Adrenal gland (tissue), 12 donors: ENCODE results near the gene PTK7. TPM values are rescaled to one million over a fixed set of nuclear protein-coding genes. Genes with fewer than 3 reads are reported as not detected.

ENCODE experiments used
- DNase-seq, 7 donors: peaks; one replicate each; pipeline ENCODE4 v3.0.0-alpha.2; 2019 to 2020
- H3K27ac ChIP-seq, 5 donors: fragments of 200-600 bp; sonication (generic) in 4 of 5; 1 replicate in 3 of 5; 2 replicates in 2 of 5; pipeline versions ENCODE4 v1.5.1 to v1.8.0; 2016 to 2020; ENCODE audit warnings: mild to moderate bottlenecking in 1 of 5
- H3K27me3 ChIP-seq: fragments of 200-600 bp; 2 replicates; pipeline ENCODE4 v1.8.0; 2021
- H3K36me3 ChIP-seq, 2 donors: fragments of 200-600 bp; replicated peaks in 1 of 2; 1 replicate in 1 of 2; 2 replicates in 1 of 2; pipeline versions ENCODE4 v1.5.1 to v1.8.0; 2018 to 2022
- H3K4me1 ChIP-seq, 2 donors: fragments of 200-600 bp; replicated peaks in 1 of 2; 1 replicate in 1 of 2; 2 replicates in 1 of 2; pipeline versions ENCODE4 v1.5.1 to v1.8.0; 2018 to 2021
- H3K4me3 ChIP-seq, 4 donors: fragments of 200-600 bp; sonication (generic) in 3 of 4; one replicate each; pipeline ENCODE4 v1.5.1; 2016 to 2018
- H3K9me3 ChIP-seq, 3 donors: fragments of 200-600 bp; sonication (generic) in 1 of 3; replicated peaks in 1 of 3; 1 replicate in 2 of 3; 2 replicates in 1 of 3; pipeline versions ENCODE4 v1.5.1 to v1.8.0; 2016 to 2021
- CTCF ChIP-seq, 6 experiments: fragments of 450-650 bp in 4 of 6; fragments of 200-600 bp in 2 of 6; sonication (generic) in 1 of 6; IDR thresholded peaks; 1 replicate in 5 of 6; 2 replicates in 1 of 6; pipeline versions ENCODE4 v1.5.1 to v1.8.0; 2016 to 2021; ENCODE audit warnings: antibody characterized with exemption in 6 of 6, mild to moderate bottlenecking in 2 of 6, moderate library complexity in 1 of 6
- POLR2A ChIP-seq, 2 donors: fragments of 450-650 bp; IDR thresholded peaks; one replicate each; pipeline ENCODE4 v1.6.1; 2017; ENCODE audit warnings: antibody characterized with exemption in 2 of 2, mild to moderate bottlenecking in 2 of 2, moderate library complexity in 1 of 2
- WGBS, 4 donors: extraction: QIAGEN DNeasy Blood & Tissue Kit in 2 of 4; methylation state at CpG; one replicate each; pipeline versions ENCODE4 v1.1.5 to v1.1.7; 2013 to 2017; 5-methylcytosine and 5-hydroxymethylcytosine counted together
- intact Hi-C, 2 donors: fragments of 100-400 bp; cut with DNase I; formaldehyde crosslinking; loops; one replicate each; pipeline versions ENCODE4 v1.14.1 to v1.15.0; 2022 to 2023
- polyA plus RNA-seq, 3 donors: library from polyadenylated mRNA; stranded (reverse); fragments of 200-250 nt in 2 of 3; fragments of 350-450 nt in 1 of 3; fragmentation: Illumina TruSeq in 1 of 3; extraction: RNeasy Lipid Tissue Mini Kit (QIAGEN cat#74804) in 1 of 3; gene quantifications; one replicate each; pipeline ENCODE4 v1.2.3, GENCODE V29; 2013 to 2014
- total RNA-seq, 9 donors: library from RNA; depleted of rRNA in 4 of 9; stranded (reverse); fragments of >200 nt in 4 of 9; fragments of 120-200 nt in 1 of 9; fragmentation: NEBNext Ultra II Directional in 1 of 9; extraction: Animal tissue kit (Norgen Biotek cat#: 25700) in 1 of 9; gene quantifications; one replicate each; pipeline versions ENCODE4 v1.1.0 to v1.2.4, GENCODE V29; 2013 to 2023
- donor health status: healthy with polysubstance abuse.
- donor health status: Bipolar disorder and iron deficiency.
- donor health status: DM: yes; HTN: yes; CAD: no.
- donor health status: DM: no; HTN: no; CAD: no.
- donor health status: DM: no; HTN: no; CAD: no.
- donor health status: DM: yes; HTN: yes; CAD: no.

The PTK7 gene
- total and polyA plus RNA-seq, 12 donors: 2.8 to 16.7 (median 8.2) TPM

GRCh38 chr6:43173591-43174262 lies 97.6 kb downstream of the PTK7 start:
- Histone ChIP-seq H3K9me3 (no peaks in the 10 kb centered on the region), H3K4me1 (peaks cover 27 to 39% of the 10 kb centered on the region in 2 donors), H3K27ac (peak overlapping the region; percentile 78 to 96 (median 89)), H3K36me3 (peaks cover 0 to 40% of the 10 kb centered on the region in 2 donors), H3K27me3 (no peaks in the 10 kb centered on the region), H3K4me3 (peak overlapping the region in 1 of 4 donors; percentile 96)
- no peak for TF ChIP-seq CTCF (IDR thresholded peaks at IDR 0.05)
- TF ChIP-seq POLR2A (IDR thresholded peaks at IDR 0.05): no peak
- intact Hi-C loops: no loop called here
- peak in 4 of 7 donors; percentile 24 to 61 (median 41) for DNase-seq
- 44 to 61% (median 46%) methylated on average over 9 to 11 of the region's 11 CpGs for WGBS, 4 donors

DNA sequence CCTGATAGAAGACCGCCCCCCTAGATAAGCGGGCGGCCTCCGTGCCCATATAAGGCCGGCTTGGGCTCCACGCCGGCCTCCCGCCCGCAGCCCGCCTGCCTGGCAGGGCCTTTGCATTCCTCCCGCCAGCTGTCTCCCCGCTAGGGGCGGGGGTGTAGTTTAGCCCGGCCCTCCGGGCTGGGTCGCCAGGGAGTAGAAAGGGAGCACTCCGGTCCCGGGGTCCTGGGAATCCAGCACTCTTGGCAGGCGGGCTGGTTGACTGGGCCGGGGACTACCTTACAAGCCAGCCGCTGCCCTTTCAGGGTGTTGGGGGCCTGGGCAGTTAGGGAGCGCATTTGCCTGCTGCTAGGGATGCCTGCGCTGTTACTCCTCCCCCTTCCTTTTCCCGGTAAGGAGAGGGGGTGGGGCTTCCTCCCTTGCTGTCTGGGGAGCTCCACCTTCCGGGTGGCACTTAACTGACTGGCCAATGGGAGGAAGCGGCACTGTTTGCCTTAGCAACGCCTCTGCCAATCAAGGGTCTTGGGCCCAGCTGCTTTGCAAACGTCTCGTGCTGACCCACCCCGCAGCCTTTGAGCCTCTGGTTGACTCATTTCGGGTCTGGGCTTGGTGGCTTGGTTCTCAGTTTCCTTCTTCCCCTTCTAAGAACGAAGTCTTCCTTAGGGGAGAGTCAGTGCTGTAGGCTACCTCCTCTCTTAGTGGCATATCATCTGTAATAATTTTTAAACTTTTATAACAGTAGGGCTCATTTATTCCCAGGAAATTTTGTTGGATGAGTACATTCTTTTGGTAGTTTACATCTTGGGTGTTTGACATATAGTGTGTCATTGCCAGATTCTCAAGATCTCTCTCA lies 98.4 kb downstream of the PTK7 start:
- H3K4me1 ChIP-seq: peaks cover 27 to 39% of the 10 kb centered on the region in 2 donors
- 1 to 2% (median 1%) methylated on average over 8 to 32 of the region's 32 CpGs for WGBS, 4 donors
- peak overlapping the region in 2 of 4 donors; percentile 17 to 50 for H3K4me3 ChIP-seq
- peaks cover 0 to 48% of the 10 kb centered on the region in 2 donors for H3K36me3 ChIP-seq
- peak; percentile 97 to 100 (median 99) for DNase-seq
- peak in 1 of 2 donors; percentile 68 for TF ChIP-seq POLR2A (IDR thresholded peaks at IDR 0.05)
- TF ChIP-seq CTCF (IDR thresholded peaks at IDR 0.05): peak in 4 of 6 experiments; percentile 25 to 44 (median 36)
- H3K9me3 ChIP-seq: no peaks in the 10 kb centered on the region
- intact Hi-C loops: no loop called here
- H3K27ac ChIP-seq: peak overlapping the region; percentile 78 to 96 (median 89)
- H3K27me3 ChIP-seq: no peaks in the 10 kb centered on the region

- Histone ChIP-seq H3K36me3 (peaks cover 0 to 53% of the 10 kb centered on the region in 2 donors), H3K4me3 (no peak overlapping the region), H3K9me3 (no peaks in the 10 kb centered on the region), H3K4me1 (peaks cover 23 to 33% of the 10 kb centered on the region in 2 donors), H3K27ac (peak overlapping the region in 2 of 5 donors; percentile 94 to 96), H3K27me3 (no peaks in the 10 kb centered on the region)
- TF ChIP-seq POLR2A (IDR thresholded peaks at IDR 0.05) (no peak), CTCF (IDR thresholded peaks at IDR 0.05) (no peak)
- whole genome bisulfite sequencing, 4 donors: 80 to 89% (median 87%) methylated on average over 4 to 11 of the region's 11 CpGs
- intact Hi-C loops: no loop called here
- DNase-seq: peak in 1 of 7 donors; percentile 30
Measured at GRCh38 chr6:43175676-43176422, 99.7 kb downstream of the PTK7 start.

- no peak for DNase-seq
- H3K27ac ChIP-seq: peak overlapping the region in 1 of 5 donors; percentile 96
- peaks cover 24 to 36% of the 10 kb centered on the region in 2 donors for H3K4me1 ChIP-seq
Measured at GRCh38 chr6:43176423-43176786, 100.3 kb downstream of the PTK7 start.

More at GRCh38 chr6:43176423-43176786, 100.3 kb downstream of the PTK7 start:
- no peaks in the 10 kb centered on the region for H3K9me3 ChIP-seq
- H3K27me3 ChIP-seq: no peaks in the 10 kb centered on the region
- intact Hi-C loops: no loop called here
- H3K4me3 ChIP-seq: no peak overlapping the region
- peaks cover 0 to 53% of the 10 kb centered on the region in 2 donors for H3K36me3 ChIP-seq
- 91 to 100% (median 95%) methylated on average over 2 to 6 of the region's 6 CpGs for WGBS, 4 donors
- TF ChIP-seq POLR2A (IDR thresholded peaks at IDR 0.05) (no peak), CTCF (IDR thresholded peaks at IDR 0.05) (no peak)
